OCI-M2 (cell line): ENCODE measurements around the gene HOXD10.

Experiments used
- DNase-seq: peaks from one replicate; lab custom pipeline; 2025; ENCODE audit not compliant: unreplicated experiment; lab: John Stamatoyannopoulos, UW

HOXD10 gene

DNA sequence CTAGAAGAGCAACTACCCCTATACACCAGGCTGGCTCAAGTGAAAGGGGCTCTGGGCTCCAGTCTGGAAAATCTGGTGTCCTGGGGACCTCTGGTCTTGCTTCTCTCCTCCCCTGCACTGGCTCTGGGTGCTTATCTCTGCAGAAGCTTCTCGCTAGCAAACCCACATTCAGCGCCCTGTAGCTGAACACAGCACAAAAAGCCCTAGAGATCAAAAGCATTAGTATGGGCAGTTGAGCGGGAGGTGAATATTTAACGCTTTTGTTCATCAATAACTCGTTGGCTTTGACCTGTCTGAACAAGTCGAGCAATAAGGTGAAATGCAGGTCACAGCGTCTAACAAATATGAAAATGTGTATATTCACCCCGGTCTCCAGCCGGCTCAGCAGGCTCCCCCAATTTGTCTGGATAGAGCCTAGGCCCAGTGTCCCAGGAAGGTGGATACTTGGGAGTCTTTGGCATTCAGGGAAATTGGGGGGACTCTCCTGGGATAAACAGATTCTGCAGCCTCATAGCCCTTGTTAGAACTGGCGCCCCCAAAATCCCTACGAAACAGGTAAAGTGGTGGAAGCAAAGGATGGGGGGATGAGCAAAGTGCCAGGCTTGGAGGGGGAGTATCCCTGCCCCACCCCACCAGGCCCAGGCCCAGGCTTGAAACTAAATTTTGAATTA is 32.3 kb downstream of the HOXD10 start:
- no peak for DNase-seq

GRCh38 chr2:176149481-176149938 is 32.9 kb downstream of the HOXD10 start:
- DNase-seq, result no peak

DNA sequence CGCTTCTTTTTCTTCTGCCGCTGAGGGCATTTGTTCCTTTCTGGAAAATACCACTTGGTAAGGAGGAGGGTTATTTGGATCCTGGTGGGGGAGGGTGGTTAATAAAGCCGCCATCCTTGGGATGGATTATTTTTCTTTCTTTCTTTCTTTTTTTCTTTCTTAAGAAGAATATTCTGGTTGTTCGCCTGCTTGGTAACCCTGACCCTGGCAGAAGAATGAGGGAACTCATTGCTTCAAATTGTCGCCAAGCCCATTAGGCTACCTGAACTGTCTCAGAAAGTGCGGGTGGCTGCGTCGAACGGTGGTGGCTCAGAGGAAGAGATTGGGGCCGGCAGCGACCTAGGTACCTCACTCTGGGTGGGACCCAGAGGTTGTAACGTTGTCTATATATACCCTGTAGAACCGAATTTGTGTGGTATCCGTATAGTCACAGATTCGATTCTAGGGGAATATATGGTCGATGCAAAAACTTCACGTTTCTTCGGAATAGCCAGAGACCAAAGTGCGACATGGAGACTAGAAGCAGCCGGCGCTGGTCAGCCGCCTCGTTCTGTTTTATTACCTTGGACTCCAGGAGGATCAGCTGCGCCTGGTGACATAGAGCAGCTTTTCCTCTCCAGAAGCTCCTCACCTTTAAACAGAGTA is 33.5 kb downstream of the HOXD10 start:
- DNase-seq, result no peak

GRCh38 chr2:176150584-176151441 is 34.2 kb downstream of the HOXD10 start:
- DNase-seq, result no peak

DNA sequence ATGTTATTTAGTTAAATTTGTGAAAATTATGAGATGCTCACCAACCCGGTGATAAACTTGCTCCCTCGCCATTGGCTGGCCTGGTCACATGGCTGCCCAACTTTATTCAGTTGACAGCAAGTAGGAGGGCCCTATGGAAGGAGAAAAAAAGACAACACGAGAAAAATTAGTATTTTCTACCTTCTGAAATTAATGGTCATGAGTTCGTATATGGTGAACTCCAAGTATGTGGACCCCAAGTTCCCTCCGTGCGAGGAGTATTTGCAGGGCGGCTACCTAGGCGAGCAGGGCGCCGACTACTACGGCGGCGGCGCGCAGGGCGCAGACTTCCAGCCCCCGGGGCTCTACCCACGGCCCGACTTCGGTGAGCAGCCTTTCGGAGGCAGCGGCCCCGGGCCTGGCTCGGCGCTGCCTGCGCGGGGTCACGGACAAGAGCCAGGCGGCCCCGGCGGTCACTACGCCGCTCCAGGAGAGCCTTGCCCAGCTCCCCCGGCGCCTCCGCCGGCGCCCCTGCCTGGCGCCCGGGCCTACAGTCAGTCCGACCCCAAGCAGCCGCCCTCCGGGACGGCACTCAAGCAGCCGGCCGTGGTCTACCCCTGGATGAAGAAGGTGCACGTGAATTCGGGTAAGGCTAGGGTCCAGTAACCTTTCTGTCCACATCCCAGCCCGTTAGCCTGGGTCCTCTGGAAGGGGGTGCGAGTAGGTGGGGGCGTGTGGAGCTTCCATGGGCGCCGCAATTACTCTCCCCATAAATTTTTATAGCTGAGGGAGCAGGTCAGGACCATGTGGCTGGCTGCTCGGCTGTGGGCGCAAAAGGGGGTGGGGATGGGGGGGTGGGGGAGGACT is 35.1 kb downstream of the HOXD10 start, which contains the start of gene HOXD4:
Gene HOXD4, plus strand, starts transcription at position 109 of the 846 bp plus-strand sequence. Its CDS starts 84 bp downstream, at position 193.
- DNase-seq, result no peak

DNA sequence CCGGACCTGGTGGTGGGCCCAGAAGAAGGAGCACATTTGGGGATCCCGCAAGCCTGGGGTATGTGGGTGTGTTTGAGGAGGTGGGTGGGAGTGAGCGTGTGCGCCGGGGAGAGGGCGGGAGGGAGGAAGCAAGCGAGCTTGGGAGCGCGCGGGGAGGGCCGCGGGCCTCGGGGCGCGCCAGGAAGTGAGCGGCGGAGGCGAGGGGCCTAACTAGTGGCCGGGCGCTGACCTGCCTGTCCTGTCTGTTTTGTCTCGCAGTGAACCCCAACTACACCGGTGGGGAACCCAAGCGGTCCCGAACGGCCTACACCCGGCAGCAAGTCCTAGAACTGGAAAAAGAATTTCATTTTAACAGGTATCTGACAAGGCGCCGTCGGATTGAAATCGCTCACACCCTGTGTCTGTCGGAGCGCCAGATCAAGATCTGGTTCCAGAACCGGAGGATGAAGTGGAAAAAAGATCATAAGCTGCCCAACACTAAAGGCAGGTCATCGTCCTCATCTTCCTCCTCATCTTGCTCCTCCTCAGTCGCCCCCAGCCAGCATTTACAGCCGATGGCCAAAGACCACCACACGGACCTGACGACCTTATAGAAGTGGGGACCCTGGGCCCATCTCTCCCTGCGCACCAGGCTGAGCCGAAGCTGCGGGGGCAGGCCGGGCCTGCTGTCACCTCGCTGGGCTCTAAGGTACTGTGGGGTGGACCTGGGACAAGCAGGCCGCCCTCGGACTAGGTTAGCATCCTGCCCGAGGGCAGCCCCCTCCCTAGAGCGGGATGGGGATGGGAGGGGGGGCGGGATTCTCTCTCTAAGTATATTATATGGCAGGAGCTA is 36.0 kb downstream of the HOXD10 start:
- no peak for DNase-seq

- no peak for DNase-seq
These were observed 38.1 kb downstream of the HOXD10 start for GRCh38 chr2:176154576-176155252.

DNA sequence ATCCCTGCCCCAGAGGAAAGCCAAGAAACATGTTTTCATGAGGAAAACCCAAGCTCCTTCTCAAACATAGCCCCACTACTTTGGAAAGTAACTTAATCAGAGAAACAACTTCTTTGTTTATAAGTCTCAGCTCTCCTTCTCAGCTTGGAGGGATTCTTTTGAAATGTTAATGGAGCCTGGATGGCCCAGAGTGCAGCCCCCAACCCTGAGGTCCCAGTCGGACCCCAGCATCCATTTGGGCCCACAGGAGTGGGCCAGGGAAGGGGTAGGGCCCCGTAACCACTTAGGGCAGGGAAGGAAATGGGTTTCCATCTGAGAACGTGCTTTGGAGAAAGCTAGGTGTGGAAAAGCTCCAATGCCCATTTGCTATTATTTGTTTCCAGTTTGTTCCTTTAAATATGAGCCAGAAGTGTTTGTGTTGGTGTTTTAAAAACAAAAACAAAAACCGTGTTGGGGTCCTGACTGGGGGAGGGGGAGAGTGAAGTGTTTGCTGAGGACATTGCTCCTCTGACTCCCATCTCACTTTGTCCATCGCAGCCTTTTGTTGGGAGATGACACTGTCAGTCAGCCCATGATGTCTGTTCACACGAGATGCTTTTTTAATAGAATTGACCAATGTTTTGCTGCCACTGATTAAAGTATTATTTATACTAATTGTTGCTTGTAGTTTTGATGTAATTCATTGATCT is 38.9 kb downstream of the HOXD10 start:
- DNase-seq, result no peak

DNA sequence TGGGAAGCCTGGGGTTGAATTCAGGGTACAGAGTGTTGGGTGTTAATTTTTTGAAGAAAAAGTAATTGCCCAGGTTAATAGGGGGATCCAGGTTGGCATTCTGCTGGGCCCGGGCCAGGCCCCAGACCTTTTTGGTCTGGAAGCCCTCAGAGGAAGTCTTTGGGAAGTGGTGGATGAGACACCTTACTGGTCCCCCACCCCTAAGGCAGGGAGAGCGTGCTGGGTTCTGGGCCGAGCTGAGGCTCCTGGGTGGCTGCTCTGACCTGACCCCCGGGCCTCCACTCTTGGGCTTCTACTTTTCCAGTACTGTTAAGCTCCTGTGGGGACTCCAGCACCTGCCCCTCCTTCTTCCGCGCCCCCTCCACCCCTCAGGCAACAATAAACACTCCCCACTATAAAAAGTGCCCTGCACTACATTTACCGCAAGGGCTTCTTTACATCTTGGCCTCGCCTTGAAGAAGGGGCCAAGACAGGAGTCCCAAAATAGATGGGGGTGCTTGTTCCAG is 39.8 kb downstream of the HOXD10 start:
- no peak for DNase-seq

GRCh38 chr2:176156807-176157498 is 40.4 kb downstream of the HOXD10 start, which contains the start of gene HOXD3:
TSS of gene HOXD3 (plus strand) at chr2:176157307. CDS start at chr2:176169115, 11,808 bp downstream.
- no peak for DNase-seq

GRCh38 chr2:176157499-176158185 is 41.1 kb downstream of the HOXD10 start:
- no peak for DNase-seq

- no peak for DNase-seq
These were observed 41.6 kb downstream of the HOXD10 start for GRCh38 chr2:176158186-176158591.

GRCh38 chr2:176158855-176159662 is 42.5 kb downstream of the HOXD10 start:
- no peak for DNase-seq

DNA sequence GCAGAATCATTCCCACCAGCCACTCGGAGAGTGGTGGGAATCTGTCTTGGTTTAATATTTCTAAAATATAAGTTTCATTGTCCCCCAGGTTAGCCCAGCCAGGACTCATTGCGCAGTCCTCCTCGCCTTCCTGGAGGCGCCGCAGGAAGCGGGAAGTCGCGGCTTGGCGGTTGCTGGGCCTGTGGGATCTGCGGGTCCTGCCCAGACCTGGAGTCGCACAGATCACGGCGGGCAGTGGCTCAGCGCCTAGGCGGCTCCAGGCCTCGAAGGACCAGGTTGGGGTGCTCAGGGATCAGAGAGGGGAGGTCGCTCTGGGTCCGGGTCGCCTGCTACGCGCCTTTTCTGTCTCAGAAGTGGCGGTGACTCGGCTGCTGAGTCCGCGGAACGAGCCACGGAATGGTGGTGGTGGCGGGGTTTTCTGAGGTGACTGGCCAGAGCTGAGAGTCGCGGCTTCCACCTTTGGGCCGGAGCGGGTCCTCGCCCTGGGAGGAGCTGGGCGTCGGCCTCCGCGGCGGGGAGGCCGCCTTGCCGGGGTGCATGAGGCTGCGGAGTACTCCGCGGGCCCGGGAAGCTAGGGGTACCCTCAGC is 43.2 kb downstream of the HOXD10 start:
- DNase-seq, result no peak

- no peak for DNase-seq
These were observed 43.8 kb downstream of the HOXD10 start for GRCh38 chr2:176160251-176160985.
